Measurements from ENCODE around the gene LECT2.

DNA sequence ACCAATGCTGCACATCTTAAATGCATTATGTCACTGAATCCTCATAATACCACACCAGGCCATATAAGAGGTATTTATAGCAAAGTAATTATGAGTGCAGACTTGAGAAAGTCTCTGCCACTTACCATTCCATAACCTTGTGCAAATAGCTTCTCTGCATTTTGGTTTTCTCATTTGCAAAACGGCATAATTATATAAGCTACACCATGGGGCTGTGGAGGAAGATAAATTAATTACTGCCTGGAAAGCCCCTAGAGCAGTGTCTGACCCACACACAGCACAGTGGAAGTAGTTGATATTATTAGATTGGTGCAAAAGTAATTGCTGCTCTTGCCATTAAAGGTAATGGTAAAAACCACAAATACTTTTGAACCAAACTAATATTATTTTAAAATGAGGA lies 49.6 kb downstream of the LECT2 start:
- TF ChIP-seq EZH2 (optimal IDR thresholded peaks at IDR 0.05; ENCODE audit: low read depth, low read length), result no peak
- TF ChIP-seq EZH2phosphoT487 (IDR thresholded peaks at IDR 0.05; ENCODE audit: low read length), result no peak

Data from MM.1S (cell line).